Right lobe of liver (tissue), 4 donors: ENCODE results near the gene ELMO1.

Experiments
- CTCF ChIP-seq, 4 donors: fragments of 200-600 bp in 3 of 4; fragments of 450-650 bp in 1 of 4; IDR thresholded peaks; one replicate each; pipeline versions ENCODE4 v1.5.1 to v1.8.0; 2016 to 2022; ENCODE audit warnings: antibody characterized with exemption in 4 of 4, mild to moderate bottlenecking in 2 of 4
- POLR2A ChIP-seq: fragments of 450-650 bp; IDR thresholded peaks from one replicate; pipeline ENCODE4 v1.6.1; 2017; ENCODE audit warnings: antibody characterized with exemption, mild to moderate bottlenecking
- donor health status: DM: no; HTN: no; CAD: no.
- donor health status: DM: no; HTN: no; CAD: no.
- donor health status: DM: no; HTN: yes; CAD: no.

GRCh38 chr7:37108615-37109014, 340.0 kb downstream of the ELMO1 start:
- TF ChIP-seq CTCF (IDR thresholded peaks at IDR 0.05) (no peak), POLR2A (no peak)
